ENCODE results near the gene TNFAIP2. TPM values are rescaled to one million over a fixed set of nuclear protein-coding genes. Genes with fewer than 3 reads are reported as not detected.
A peak's percentile ranks its signal among the peaks of the same experiment; 100 is the strongest.

Gene TNFAIP2
- total and polyA plus RNA-seq, 2 donors (not counting 3 experiments of a cell fraction or from before 2014, with no cell fraction given) = 31.6 to 42.7 TPM

DNA sequence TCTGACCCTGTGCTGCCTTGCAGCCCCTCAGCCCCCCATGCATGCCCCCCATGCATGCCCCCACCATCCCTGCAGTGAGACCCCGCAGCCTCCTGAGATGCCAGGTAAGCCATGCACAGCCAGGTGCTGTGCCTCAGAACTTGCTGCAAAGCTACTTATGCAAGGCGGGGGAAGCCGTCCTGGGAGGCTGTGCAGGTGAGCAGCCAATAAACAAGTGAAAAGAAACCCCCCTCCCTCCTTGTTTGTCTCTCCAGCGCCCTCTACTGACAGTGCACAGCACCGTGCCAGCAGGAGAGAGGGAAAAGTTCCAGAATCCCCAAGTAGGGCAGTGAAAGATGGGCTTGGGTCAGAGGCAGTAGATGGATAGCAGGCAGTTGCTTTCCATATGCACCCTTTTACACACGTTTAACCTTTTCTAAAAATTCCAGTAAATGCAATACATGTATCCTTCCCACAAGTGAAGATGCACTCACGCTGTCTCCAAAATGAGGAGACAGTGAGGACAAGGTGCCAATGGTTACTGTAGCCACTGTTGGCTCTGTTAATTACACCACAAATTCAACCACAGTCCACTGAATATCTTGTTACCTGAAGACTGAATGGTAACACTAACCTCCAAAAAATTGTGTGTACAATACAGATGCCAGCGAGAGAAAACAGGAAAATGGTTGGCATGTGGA is 18.0 kb downstream of the TNFAIP2 start:
- BruUV-seq (replicated peaks) = no TSS peak
- Histone ChIP-seq H4K20me1 (replicated peaks; ENCODE audit: control insufficient read depth, extremely low read depth, insufficient read depth, low read length) (no peaks in the 10 kb centered on the region), H3K9ac (replicated peaks; ENCODE audit: extremely low read depth, insufficient read depth, low read length) (no peak overlapping the region), H3K79me2 (ENCODE audit: control insufficient read depth, insufficient read depth, low read length) (no peaks in the 10 kb centered on the region), H3K27me3 (ENCODE audit: control insufficient read depth in 2 of 2, insufficient read depth in 2 of 2, low read length in 2 of 2) (peaks cover 26 to 38% of the 10 kb centered on the region in 2 experiments), H3K4me1 (ENCODE audit: control insufficient read depth, extremely low read depth, insufficient read depth, low read length) (no peaks in the 10 kb centered on the region), H2AFZ (ENCODE audit: low read depth, low read length) (no peak overlapping the region), H3K36me3 (ENCODE audit: control insufficient read depth in 2 of 2, extremely low read depth in 1 of 2, insufficient read depth in 2 of 2, low read length in 2 of 2) (no peaks in the 10 kb centered on the region), H3K9me3 (replicated peaks; ENCODE audit: control insufficient read depth, insufficient read depth, low read length) (no peaks in the 10 kb centered on the region), H3K4me3 (replicated peaks in 1 of 3; ENCODE audit: insufficient read depth in 1 of 3, low read depth in 1 of 3, low read length in 3 of 3) (no peak overlapping the region), H3K9me1 (replicated peaks; ENCODE audit: control insufficient read depth, extremely low read depth, insufficient read depth, low read length) (no peaks in the 10 kb centered on the region), H3K4me2 (ENCODE audit: insufficient read depth, low read length) (no peak overlapping the region), H3K27ac (ENCODE audit: insufficient read depth, low read depth, low read length) (no peak overlapping the region)
- intact Hi-C loops (cut with micrococcal nuclease) = loop anchor here (1.0 to 5.0 kb wide), 3 partner anchors 36 to 66 kb away; no protein-coding TSS in a partner anchor
- ChIA-PET POLR2A (interaction anchor here (0.6 kb wide), 1 partner anchor 163 kb away, joined by 4 read pairs; no protein-coding TSS in a partner anchor), CTCF (interaction anchor here (0.9 to 13.7 kb wide), 8 partner anchors 11 to 155 kb away, joined by 3 to 219 read pairs (median 4); no protein-coding TSS in a partner anchor)
- peak; percentile 41 for DNase-seq (ENCODE audit: low read depth, low spot score)
- TF ChIP-seq CTCF (IDR thresholded peaks at IDR 0.05; ENCODE audit: extremely low read depth in 1 of 2, insufficient read depth in 1 of 2, low read depth in 1 of 2, low read length in 2 of 2) (peak; percentile 75 to 80), POLR2A (IDR thresholded peaks at IDR 0.05; ENCODE audit: low read depth, low read length) (no peak)
- dilution Hi-C loops (cut with MboI; ENCODE audit: extremely low pct_ligation_motif_present, low sequenced_read_pairs) = no loop called here
- peak; percentile 67 for FAIRE-seq

DNA sequence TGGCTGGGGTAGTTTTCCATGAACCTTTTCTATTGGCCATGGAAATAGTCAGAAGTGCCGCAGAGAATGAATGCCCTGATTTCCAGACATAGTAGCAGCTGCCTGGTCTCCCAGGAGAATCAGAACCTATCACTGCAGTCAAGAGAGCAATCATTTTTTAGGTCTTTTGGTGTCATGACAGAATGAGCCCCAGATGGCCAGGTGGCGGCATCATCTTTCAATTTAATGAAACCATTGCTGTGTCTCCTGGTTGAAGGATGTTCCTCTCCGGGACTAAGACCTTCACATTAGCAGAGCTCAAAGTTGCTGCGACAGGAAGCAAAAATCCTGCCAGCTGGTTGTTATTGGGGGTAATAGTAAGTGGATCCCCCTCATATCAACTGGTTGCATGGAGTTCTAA is 18.8 kb downstream of the TNFAIP2 start:
- Histone ChIP-seq H3K36me3 (ENCODE audit: control insufficient read depth in 2 of 2, extremely low read depth in 1 of 2, insufficient read depth in 2 of 2, low read length in 2 of 2) (no peaks in the 10 kb centered on the region), H3K27ac (ENCODE audit: insufficient read depth, low read depth, low read length) (no peak overlapping the region), H3K4me1 (ENCODE audit: control insufficient read depth, extremely low read depth, insufficient read depth, low read length) (no peaks in the 10 kb centered on the region), H3K9me1 (replicated peaks; ENCODE audit: control insufficient read depth, extremely low read depth, insufficient read depth, low read length) (no peaks in the 10 kb centered on the region), H3K9me3 (replicated peaks; ENCODE audit: control insufficient read depth, insufficient read depth, low read length) (no peaks in the 10 kb centered on the region), H3K79me2 (ENCODE audit: control insufficient read depth, insufficient read depth, low read length) (no peaks in the 10 kb centered on the region), H3K9ac (replicated peaks; ENCODE audit: extremely low read depth, insufficient read depth, low read length) (no peak overlapping the region), H2AFZ (ENCODE audit: low read depth, low read length) (no peak overlapping the region), H4K20me1 (replicated peaks; ENCODE audit: control insufficient read depth, extremely low read depth, insufficient read depth, low read length) (no peaks in the 10 kb centered on the region), H3K4me2 (ENCODE audit: insufficient read depth, low read length) (no peak overlapping the region), H3K4me3 (replicated peaks in 1 of 3; ENCODE audit: insufficient read depth in 1 of 3, low read depth in 1 of 3, low read length in 3 of 3) (no peak overlapping the region), H3K27me3 (ENCODE audit: control insufficient read depth in 2 of 2, insufficient read depth in 2 of 2, low read length in 2 of 2) (peaks cover 28 to 38% of the 10 kb centered on the region in 2 experiments)
- FAIRE-seq = no peak
- POLR2A ChIA-PET = no interaction called here
- intact Hi-C loops (cut with micrococcal nuclease) = loop anchor here (5.0 kb wide), 1 partner anchor 40 kb away; no protein-coding TSS in a partner anchor
- BruUV-seq (replicated peaks) = no TSS peak
- dilution Hi-C loops (cut with MboI; ENCODE audit: extremely low pct_ligation_motif_present, low sequenced_read_pairs) = no loop called here
- CTCF ChIA-PET = interaction anchor here (0.9 to 13.7 kb wide), 7 partner anchors 15 to 154 kb away, joined by 3 to 219 read pairs (median 5); no protein-coding TSS in a partner anchor
- DNase-seq (ENCODE audit: low read depth, low spot score) = no peak
- no peak for TF ChIP-seq JUN (IDR thresholded peaks at IDR 0.05; ENCODE audit: borderline replicate concordance, insufficient read depth, insufficient read length, low read depth)
- TF ChIP-seq MAX (IDR thresholded peaks at IDR 0.05; ENCODE audit: insufficient read depth, insufficient read length) = no peak
- TF ChIP-seq FOS (IDR thresholded peaks at IDR 0.05; ENCODE audit: borderline replicate concordance, insufficient read depth, low read length) = no peak
- TF ChIP-seq MYC (IDR thresholded peaks at IDR 0.05; ENCODE audit: low read depth, low read length) = no peak
- TF ChIP-seq POLR2AphosphoS5 (IDR thresholded peaks at IDR 0.05; ENCODE audit: insufficient read depth, low read depth, low read length) = no peak
- TF ChIP-seq EZH2 (IDR thresholded peaks at IDR 0.05; ENCODE audit: borderline replicate concordance, low read depth, low read length, severe bottlenecking) = no peak
- TF ChIP-seq POLR2A (IDR thresholded peaks at IDR 0.05; ENCODE audit: low read depth, low read length) = no peak
- TF ChIP-seq CTCF (IDR thresholded peaks at IDR 0.05; ENCODE audit: extremely low read depth in 1 of 2, insufficient read depth in 1 of 2, low read depth in 1 of 2, low read length in 2 of 2) = no peak
- no peak for TF ChIP-seq GATA2 (IDR thresholded peaks at IDR 0.05; ENCODE audit: insufficient read depth, insufficient read length, low read depth, low read length)
